ENCODE results near the gene ADK. TPM values are rescaled to one million over a fixed set of nuclear protein-coding genes. Genes with fewer than 3 reads are reported as not detected.
A peak's percentile ranks its signal among the peaks of the same experiment; 100 is the strongest.

Gene ADK
- total and polyA plus RNA-seq, 2 of the 13 experiments (the other 11 are each of a cell fraction or from before 2014, with no cell fraction given), result 48.6 to 79.1 TPM

GRCh38 chr10:74151879-74152722, 1.1 kb downstream of the ADK start:
- Histone ChIP-seq H3K27ac (ENCODE audit: extremely low read length, insufficient read depth, low read length) (peak overlapping the region; percentile 95), H2AFZ (ENCODE audit: low read length) (peak overlapping the region; percentile 52), H3K4me2 (ENCODE audit: low read depth, low read length) (peak overlapping the region; percentile 95), H3K4me1 (ENCODE audit: insufficient read depth, low read length) (peaks cover 58% of the 10 kb centered on the region), H3K9ac (ENCODE audit: insufficient read depth, low read depth, low read length) (peak overlapping the region; percentile 96), H3K79me2 (ENCODE audit: insufficient read depth, low read length) (peaks cover 77% of the 10 kb centered on the region), H4K20me1 (ENCODE audit: insufficient read depth, low read length) (no peaks in the 10 kb centered on the region), H3K4me3 (replicated peaks in 1 of 3; ENCODE audit: insufficient read depth in 1 of 3, low read depth in 2 of 3, low read length in 3 of 3) (peak overlapping the region; percentile 80 to 96 (median 91)), H3K9me3 (ENCODE audit: low read length) (no peaks in the 10 kb centered on the region), H3K36me3 (replicated peaks in 1 of 2; ENCODE audit: control insufficient read depth in 1 of 2, insufficient read depth in 2 of 2, low read length in 2 of 2) (peaks cover 0 to 1% of the 10 kb centered on the region in 2 experiments; a peak in 1 of 5 replicates), H3K27me3 (ENCODE audit: control insufficient read depth in 1 of 2, insufficient read depth in 2 of 2, low read length in 2 of 2) (peaks cover 0 to 4% of the 10 kb centered on the region in 2 experiments; a peak in 1 of 5 replicates)
- BruUV-seq (replicated peaks), result no TSS peak
- no peak for TF ChIP-seq ATF1 (CRISPR knock-in tag; IDR thresholded peaks at IDR 0.05)
- TF ChIP-seq CEBPG (CRISPR knock-in tag; IDR thresholded peaks at IDR 0.05), result peak; percentile 28; the same call in 1 of the 2 replicates
- TF ChIP-seq TCF12 (IDR thresholded peaks at IDR 0.05), result no peak
- TF ChIP-seq TCF12 (CRISPR knock-in tag; IDR thresholded peaks at IDR 0.05), result 0 out of 2 replicates have a peak, but pooled peaks have one; percentile 0
- no peak for TF ChIP-seq MLX (CRISPR knock-in tag; IDR thresholded peaks at IDR 0.05)
- TF ChIP-seq ZNF354B (CRISPR knock-in tag; IDR thresholded peaks at IDR 0.05), result 0 out of 2 replicates have a peak, but pooled peaks have one; percentile 10
- TF ChIP-seq SRF (IDR thresholded peaks at IDR 0.05; ENCODE audit: low read depth, low read length), result peak; percentile 76
- TF ChIP-seq CEBPB (IDR thresholded peaks at IDR 0.05; ENCODE audit: borderline replicate concordance, low read depth, low read length), result peak; percentile 11; the same call in 1 of the 2 replicates
- TF ChIP-seq PAXIP1 (CRISPR knock-in tag; conservative IDR thresholded peaks at IDR 0.05), result no peak
- TF ChIP-seq ZNF770 (CRISPR knock-in tag; IDR thresholded peaks at IDR 0.05), result no peak
- no peak for DNase-seq (ENCODE audit: low spot score)
- no peak for FAIRE-seq
- in situ Hi-C loops (cut with HindIII; ENCODE audit: extremely low pct_ligation_motif_present, low pct_unique_long_range_greater_than_20kb), result no loop called here
- WGBS (ENCODE audit: low lambda C conversion rate), result 6% methylated on average over 5 of the region's 5 CpGs
- no peak for ATAC-seq
- ChIA-PET CTCF (ENCODE audit: low intra/inter-chr PET ratio, low total read pairs) (interaction anchor here (0.9 kb wide), 1 partner anchor 61 kb away, joined by 5 read pairs; no protein-coding TSS in a partner anchor), POLR2A (interaction anchor here (0.8 to 3.0 kb wide), 6 partner anchors 10 to 61 kb away, joined by 3 to 45 read pairs (median 4); no protein-coding TSS in a partner anchor)
- intact Hi-C loops (cut with micrococcal nuclease; ENCODE audit: unreplicated experiment), result loop anchor here (2.0 to 10.0 kb wide), 2 partner anchors 25 to 63 kb away; no protein-coding TSS in a partner anchor
